Chondrocyte (in vitro differentiated cells): Measurements from ENCODE around the gene PCYT2. TPM values are rescaled to one million over a fixed set of nuclear protein-coding genes. Genes with fewer than 3 reads are reported as not detected.

Experiments
- DNase-seq: peaks from one replicate; pipeline ENCODE4 v3.0.0; 2021; ENCODE audit warnings: mixed read lengths, low spot score
- H3K27ac Mint-ChIP-seq: one replicate; pipeline ENCODE4 v1.8.0; 2021; ENCODE audit warnings: mild to moderate bottlenecking, moderate library complexity, mixed read lengths; ENCODE audit not compliant: unreplicated experiment
- H3K27me3 Mint-ChIP-seq: 2 replicates; pipeline ENCODE4 v1.8.0; 2021; ENCODE audit warnings: low read depth, mixed read lengths
- H3K36me3 Mint-ChIP-seq: 2 replicates; pipeline ENCODE4 v1.8.0; 2021; ENCODE audit warnings: low read depth, mixed read lengths
- H3K4me1 Mint-ChIP-seq: 2 replicates; pipeline ENCODE4 v1.8.0; 2021; ENCODE audit warnings: low read depth, mild to moderate bottlenecking, mixed read lengths
- H3K4me3 Mint-ChIP-seq: one replicate; pipeline ENCODE4 v1.8.0; 2021; ENCODE audit warnings: mild to moderate bottlenecking, moderate library complexity, mixed read lengths; ENCODE audit not compliant: unreplicated experiment
- H3K9me3 Mint-ChIP-seq: 2 replicates; pipeline ENCODE4 v1.8.0; 2021; ENCODE audit warnings: low read depth, mixed read lengths
- total RNA-seq: library from RNA; stranded (reverse); gene quantifications from 3 replicates; pipeline ENCODE4 v1.2.1, GENCODE V29; 2021
- TF ChIP-seq, protein P1 (sequence below): fragments of 200-600 bp; sonication (generic); IDR thresholded peaks from 2 replicates; pipeline ENCODE4 v1.5.0; 2021; ENCODE audit warnings: antibody characterized with exemption, mild to moderate bottlenecking, moderate library complexity

The PCYT2 gene
- total RNA-seq, 1 donor from 2014 or later = 28.8 TPM

DNA sequence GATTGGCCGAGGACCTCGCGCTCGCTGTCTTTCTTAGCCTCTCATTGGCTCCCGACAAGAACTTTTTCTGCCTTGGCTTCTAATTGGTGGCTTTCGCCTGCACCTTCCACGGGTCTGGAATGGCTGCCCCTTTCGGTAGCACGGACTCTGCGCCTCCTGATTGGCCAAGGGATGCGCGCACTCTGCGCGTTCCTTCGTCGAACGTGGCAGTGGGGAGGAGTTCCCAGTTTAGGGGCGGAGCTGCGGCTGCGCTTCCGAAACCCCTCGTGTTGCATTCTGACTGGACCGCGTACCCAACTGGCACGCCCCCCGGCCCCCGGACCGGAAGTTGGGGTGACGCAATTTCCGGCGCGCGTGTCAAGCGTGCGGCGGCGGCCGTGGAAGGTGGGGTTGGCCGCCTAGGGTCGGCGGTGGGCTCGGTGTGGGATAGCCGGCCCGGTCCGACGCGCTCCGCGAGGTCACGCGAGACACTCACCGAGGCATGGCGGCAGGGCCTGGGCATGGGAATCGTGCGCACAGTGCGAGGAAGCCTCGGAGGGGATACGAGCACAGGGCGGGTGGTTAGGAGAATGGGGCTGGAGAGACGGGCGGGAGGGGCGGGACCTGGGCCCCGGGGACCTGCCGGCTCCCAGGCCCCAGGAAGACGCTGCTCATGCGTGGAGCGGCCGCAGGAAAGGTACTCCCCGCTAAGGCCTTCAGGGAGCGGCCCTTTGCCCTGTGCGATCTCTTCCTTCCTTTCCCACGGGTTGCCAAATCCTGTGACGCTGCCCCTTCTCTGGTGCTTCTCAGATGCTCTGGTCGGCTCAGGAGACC, 50.2 kb downstream of the PCYT2 start:
- H3K4me3 Mint-ChIP-seq = peak overlapping the region; percentile 93
- no peaks in the 10 kb centered on the region for H3K9me3 Mint-ChIP-seq
- no peaks in the 10 kb centered on the region for H3K27me3 Mint-ChIP-seq
- H3K4me1 Mint-ChIP-seq = peaks cover 69% of the 10 kb centered on the region
- TF ChIP-seq, protein P1, sequence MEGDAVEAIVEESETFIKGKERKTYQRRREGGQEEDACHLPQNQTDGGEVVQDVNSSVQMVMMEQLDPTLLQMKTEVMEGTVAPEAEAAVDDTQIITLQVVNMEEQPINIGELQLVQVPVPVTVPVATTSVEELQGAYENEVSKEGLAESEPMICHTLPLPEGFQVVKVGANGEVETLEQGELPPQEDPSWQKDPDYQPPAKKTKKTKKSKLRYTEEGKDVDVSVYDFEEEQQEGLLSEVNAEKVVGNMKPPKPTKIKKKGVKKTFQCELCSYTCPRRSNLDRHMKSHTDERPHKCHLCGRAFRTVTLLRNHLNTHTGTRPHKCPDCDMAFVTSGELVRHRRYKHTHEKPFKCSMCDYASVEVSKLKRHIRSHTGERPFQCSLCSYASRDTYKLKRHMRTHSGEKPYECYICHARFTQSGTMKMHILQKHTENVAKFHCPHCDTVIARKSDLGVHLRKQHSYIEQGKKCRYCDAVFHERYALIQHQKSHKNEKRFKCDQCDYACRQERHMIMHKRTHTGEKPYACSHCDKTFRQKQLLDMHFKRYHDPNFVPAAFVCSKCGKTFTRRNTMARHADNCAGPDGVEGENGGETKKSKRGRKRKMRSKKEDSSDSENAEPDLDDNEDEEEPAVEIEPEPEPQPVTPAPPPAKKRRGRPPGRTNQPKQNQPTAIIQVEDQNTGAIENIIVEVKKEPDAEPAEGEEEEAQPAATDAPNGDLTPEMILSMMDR = no peak
- H3K36me3 Mint-ChIP-seq = peaks cover 7% of the 10 kb centered on the region
- H3K27ac Mint-ChIP-seq = peak overlapping the region; percentile 98
- DNase-seq = peak; percentile 100

DNA sequence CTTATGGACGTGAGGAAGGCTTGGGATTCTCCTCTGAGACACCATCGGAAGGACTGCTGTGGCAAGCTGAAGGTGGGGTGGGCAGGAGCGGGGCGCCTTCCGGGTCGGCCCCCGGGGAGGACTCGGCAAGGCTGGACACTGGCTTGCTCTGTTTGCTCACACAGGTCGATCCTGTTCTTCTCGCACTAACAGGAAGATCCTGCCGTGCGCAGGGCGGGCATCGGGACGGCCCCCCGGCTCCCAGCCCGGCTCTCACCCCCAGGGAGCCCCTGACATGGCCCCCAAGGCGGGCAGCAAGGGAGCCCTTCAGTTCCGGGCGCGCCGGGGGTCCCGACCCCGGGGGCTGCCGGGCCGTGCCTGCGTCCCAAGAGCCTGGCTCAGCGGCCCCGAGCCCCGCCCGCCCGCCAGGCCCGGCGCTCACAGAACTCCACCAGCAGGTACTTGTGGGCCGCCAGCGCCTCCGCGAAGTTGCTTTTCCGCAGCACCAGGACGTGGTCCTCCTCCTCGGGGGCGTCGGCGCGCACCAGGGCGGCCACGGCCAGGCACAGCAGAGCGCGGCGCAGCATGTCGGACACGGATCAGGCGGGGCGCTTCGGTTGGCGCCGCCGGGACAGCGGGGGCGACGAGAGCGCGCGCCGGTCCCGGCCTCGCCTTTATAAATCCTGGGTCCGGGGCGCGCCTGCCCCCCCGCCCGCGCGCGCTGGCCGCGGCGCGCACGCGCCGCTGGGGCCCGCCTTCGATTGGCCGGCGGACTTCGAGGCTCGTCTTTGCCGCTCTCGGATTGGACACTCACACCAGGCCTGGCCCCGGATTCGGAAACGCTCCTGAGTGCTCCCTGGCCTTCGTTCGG, 51.1 kb downstream of the PCYT2 start, which contains the start of gene P4HB:
Gene P4HB, minus strand, starts transcription at position 630 of the 850 bp plus-strand sequence. Its CDS starts 64 bp downstream, at position 566.
- H3K27ac Mint-ChIP-seq = peak within 1 kb of the TSS; percentile 98
- H3K9me3 Mint-ChIP-seq = no peaks in the 10 kb centered on the region
- TF ChIP-seq, protein P1 = peak; percentile 10
- peak within 1 kb of the TSS; percentile 93 for H3K4me3 Mint-ChIP-seq
- H3K27me3 Mint-ChIP-seq = no peaks in the 10 kb centered on the region
- peaks cover 10% of the 10 kb centered on the region for H3K36me3 Mint-ChIP-seq
- peak; percentile 92 for DNase-seq
- H3K4me1 Mint-ChIP-seq = peaks cover 70% of the 10 kb centered on the region

DNA sequence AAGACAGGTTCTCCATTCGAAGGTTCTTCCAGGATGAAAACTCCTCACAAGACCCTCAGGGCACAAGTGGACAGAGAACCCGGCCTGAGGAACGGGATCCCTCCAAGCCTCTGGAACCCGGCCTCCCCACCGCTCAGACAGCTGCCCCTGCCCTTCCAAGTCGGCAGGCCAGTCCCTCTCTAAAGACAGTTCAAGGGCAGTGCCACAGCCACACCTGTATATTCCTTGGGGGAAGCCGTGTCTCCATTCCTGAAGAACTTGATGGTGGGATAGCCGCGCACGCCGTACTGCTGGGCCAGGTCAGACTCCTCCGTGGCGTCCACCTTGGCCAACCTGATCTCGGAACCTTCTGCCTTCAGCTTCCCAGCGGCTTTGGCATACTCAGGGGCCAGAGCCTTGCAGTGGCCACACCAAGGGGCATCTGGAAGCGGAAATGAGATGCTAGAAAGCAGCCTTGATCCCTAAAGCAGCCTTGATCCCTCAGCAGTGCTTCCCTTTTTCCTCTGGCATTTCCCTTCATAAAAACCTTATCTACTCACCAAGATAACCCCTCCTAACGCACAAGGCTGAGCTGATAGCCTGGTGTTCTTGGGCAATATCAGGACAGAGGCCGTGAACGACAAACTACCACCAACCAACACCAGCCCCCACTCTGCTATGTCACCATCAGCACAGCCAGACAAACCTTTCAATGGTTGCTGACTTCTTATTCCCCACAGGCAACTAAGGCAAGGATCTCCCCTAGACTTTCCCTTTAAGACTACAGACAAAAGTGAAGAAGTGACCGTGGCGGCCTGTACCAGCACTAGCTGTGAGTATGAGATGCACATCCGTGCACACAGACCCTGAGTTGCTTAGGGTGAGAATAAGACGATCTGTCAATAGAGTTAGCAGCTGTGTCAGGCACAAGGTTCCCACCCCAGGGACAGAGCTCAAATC, 52.0 kb downstream of the PCYT2 start:
- Mint-ChIP-seq H3K9me3 (no peaks in the 10 kb centered on the region), H3K4me3 (peak overlapping the region; percentile 83), H3K27ac (peak overlapping the region; percentile 79), H3K27me3 (no peaks in the 10 kb centered on the region), H3K4me1 (peaks cover 66% of the 10 kb centered on the region), H3K36me3 (peaks cover 12% of the 10 kb centered on the region)
- no peak for DNase-seq
- TF ChIP-seq, protein P1 = no peak

DNA sequence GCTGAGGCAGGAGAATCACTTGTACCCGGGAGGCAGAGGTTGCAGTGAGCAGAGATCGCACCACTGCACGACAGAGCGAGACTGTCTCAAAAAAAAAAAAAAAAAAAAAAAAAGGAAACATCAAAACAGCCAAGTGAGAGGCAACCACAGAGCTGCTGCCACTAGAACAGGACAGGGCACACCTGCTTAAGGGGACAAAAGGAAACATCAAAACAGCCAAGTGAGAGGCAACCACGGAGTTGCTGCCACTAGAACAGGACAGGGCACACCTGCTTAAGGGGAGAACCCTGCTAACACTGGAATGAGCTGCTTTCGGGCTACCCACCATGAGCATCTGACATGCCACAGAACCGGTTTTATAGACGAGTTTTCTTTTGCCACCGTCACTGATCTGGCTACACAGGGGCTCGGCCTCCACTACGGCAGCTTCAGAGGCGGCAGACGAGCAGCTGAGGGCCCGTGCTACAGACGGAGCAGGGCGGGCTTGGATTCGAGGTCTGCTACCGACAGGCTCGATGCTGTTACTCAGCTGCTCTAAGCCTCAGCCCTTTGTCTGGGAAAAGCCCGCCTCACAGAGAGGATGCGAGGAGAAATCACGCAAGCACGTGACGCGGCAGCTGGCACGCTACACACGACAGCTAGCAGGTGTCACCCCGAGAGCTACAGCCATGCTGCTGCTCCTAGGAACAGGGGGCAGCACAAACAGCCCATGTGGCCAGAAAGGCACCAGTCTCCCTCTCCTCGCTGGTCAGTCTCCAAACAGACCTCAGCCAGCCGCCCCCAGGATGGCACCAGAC, 52.8 kb downstream of the PCYT2 start:
- H3K9me3 Mint-ChIP-seq = no peaks in the 10 kb centered on the region
- no peaks in the 10 kb centered on the region for H3K27me3 Mint-ChIP-seq
- DNase-seq = peak; percentile 88
- H3K36me3 Mint-ChIP-seq = peaks cover 17% of the 10 kb centered on the region
- H3K27ac Mint-ChIP-seq = peak overlapping the region; percentile 79
- H3K4me3 Mint-ChIP-seq = peak overlapping the region; percentile 83
- peaks cover 58% of the 10 kb centered on the region for H3K4me1 Mint-ChIP-seq
- TF ChIP-seq, protein P1 = no peak
